NT2/D1 (cell line): ENCODE results near the gene XAB2.

ENCODE experiments used
- SUZ12 ChIP-seq: IDR thresholded peaks from 2 replicates; pipeline ENCODE4 v1.6.1; 2011; ENCODE audit not compliant: insufficient read length, insufficient read depth; ENCODE audit errors: extremely low read depth
- YY1 ChIP-seq: IDR thresholded peaks from 2 replicates; pipeline ENCODE4 v1.6.1; 2011; ENCODE audit not compliant: insufficient read length, insufficient read depth
- ZNF274 ChIP-seq: IDR thresholded peaks from 2 replicates; pipeline ENCODE4 v1.6.1; 2011; ENCODE audit warnings: mild to moderate bottlenecking, low read depth, low read length

GRCh38 chr19:7602240-7602934 lies 27.0 kb downstream of the XAB2 start:
- TF ChIP-seq YY1 = no peak
- TF ChIP-seq ZNF274 = no peak
- TF ChIP-seq SUZ12 = no peak
